Keratinocyte (primary cell): ENCODE results near the gene FOXI1.

Experiments used
- EZH2 ChIP-seq: IDR thresholded peaks from one replicate; pipeline ENCODE4 v1.6.1; 2012; ENCODE audit warnings: inconsistent platforms, mild to moderate bottlenecking, low read length, moderate library complexity
- TF ChIP-seq, protein P1 (sequence below), 3 experiments: IDR thresholded peaks in 1 of 3; conservative IDR thresholded peaks in 1 of 3; optimal IDR thresholded peaks in 1 of 3; 2 replicates in 2 of 3; 3 replicates in 1 of 3; pipeline versions ENCODE3 to v1.5.1; 2011; ENCODE audit warnings: low read length in 3 of 3, mild to moderate bottlenecking in 3 of 3, moderate library complexity in 2 of 3, control low read depth in 1 of 3, inconsistent platforms in 1 of 3; ENCODE audit not compliant: insufficient read depth in 2 of 3; ENCODE audit errors: extremely low read depth in 1 of 3

DNA sequence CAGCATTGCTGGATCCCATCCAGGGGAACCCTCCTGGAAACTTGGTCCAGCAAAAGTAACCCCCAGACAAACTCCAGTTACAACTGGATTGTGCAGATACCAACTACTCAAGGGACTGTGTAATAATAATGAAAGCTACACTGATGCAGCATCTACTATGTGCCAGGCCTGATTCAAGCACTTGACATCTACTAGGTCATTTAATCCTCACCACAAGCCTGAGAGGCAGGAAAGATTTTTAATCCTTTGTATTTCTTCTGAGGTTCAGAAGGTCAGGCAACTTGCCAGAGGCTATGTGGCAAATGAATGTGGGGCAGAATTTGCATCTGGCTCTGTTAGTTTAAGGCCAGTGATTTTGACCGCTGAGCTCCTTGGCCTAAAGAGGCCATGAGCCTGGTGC lies 29.5 kb upstream of the FOXI1 start:
- TF ChIP-seq, protein P1, sequence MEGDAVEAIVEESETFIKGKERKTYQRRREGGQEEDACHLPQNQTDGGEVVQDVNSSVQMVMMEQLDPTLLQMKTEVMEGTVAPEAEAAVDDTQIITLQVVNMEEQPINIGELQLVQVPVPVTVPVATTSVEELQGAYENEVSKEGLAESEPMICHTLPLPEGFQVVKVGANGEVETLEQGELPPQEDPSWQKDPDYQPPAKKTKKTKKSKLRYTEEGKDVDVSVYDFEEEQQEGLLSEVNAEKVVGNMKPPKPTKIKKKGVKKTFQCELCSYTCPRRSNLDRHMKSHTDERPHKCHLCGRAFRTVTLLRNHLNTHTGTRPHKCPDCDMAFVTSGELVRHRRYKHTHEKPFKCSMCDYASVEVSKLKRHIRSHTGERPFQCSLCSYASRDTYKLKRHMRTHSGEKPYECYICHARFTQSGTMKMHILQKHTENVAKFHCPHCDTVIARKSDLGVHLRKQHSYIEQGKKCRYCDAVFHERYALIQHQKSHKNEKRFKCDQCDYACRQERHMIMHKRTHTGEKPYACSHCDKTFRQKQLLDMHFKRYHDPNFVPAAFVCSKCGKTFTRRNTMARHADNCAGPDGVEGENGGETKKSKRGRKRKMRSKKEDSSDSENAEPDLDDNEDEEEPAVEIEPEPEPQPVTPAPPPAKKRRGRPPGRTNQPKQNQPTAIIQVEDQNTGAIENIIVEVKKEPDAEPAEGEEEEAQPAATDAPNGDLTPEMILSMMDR (optimal IDR thresholded peaks at IDR 0.05 in 1 of 3, IDR thresholded peaks at IDR 0.05 in 1 of 3, conservative IDR thresholded peaks at IDR 0.05 in 1 of 3; ENCODE audit: extremely low read depth in 1 of 3, insufficient read depth in 2 of 3, low read length in 3 of 3) = no peak
- TF ChIP-seq EZH2 = no peak
